Measurements from ENCODE around the gene LCOR.
"Not testable (repeated sequence)": the region's sequence is repeated elsewhere in the genome, so short reads cannot be mapped to it uniquely, and the experiment has no call there.

Gene LCOR

DNA sequence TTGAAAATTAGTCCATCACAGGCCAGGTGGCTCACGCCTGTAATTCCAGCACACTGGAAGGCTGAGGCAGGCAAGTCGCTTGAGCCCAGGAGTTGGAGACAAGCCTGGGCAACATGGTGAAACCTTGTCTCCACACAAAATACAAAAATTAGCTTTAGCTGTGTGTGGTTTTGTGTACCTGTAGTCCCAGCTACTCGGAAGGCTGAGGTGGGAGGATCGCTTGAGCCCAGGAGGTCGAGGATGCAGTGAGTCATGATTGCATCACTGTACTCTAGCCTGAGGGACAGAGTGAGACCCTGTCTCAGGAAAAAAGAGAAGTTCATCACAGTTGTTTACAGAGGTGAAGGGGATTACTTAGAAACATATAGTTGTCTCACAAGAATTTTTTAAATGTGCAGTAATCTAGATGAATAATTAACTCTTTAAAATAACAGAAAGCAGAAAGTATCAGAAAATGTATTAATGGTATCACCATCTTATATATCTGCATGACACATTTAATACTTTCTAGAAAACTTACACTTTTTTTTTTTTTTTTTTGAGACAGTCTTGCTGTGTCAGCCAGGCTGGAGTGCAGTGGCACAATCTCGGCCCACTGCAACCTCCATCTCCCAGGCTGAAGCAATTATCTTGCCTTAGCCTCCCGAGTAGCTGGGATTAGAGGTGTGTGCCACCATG is 8.9 kb downstream of the LCOR start:
- DNase-seq (ENCODE audit: low read depth, low spot score): no peak

DNA sequence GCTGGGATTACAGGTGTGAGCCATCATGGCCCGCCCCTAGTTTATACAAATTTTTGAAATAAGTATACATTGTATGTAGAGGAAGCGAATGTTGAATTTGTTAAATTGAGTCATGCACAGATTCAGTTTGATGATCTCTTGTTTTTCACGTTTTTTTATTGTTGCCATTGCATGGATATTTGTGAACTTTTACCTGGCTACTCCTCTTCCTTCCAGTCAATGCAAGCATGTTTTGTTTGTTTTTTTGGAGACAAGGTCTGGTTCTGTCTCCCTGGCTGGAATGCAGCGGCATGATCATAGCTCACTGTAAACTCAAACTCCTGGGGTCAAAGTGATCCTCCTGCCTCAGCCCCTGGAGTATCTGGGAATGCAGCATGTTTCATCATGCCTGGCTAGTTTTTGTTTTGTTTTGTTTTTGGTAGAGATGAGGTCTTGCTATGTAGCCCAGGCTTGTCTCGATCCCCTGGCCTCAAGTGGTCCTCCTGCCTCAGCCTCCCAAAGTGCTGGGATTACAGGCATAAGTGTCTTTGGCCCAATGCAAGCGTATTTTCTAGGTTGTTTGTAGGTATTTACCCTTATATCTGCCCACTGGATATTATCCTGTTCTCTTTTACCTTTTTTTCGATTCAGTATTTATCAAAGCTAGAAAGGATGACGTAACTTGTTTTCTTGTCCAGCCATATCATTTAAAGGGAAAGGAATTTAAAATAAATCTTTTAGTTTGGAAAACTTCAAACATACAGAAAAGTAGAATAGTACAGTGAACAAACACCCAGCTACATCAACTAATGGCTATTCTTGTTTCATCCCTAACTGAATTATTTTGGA is 11.0 kb downstream of the LCOR start:
- DNase-seq (ENCODE audit: low read depth, low spot score): no peak

DNA sequence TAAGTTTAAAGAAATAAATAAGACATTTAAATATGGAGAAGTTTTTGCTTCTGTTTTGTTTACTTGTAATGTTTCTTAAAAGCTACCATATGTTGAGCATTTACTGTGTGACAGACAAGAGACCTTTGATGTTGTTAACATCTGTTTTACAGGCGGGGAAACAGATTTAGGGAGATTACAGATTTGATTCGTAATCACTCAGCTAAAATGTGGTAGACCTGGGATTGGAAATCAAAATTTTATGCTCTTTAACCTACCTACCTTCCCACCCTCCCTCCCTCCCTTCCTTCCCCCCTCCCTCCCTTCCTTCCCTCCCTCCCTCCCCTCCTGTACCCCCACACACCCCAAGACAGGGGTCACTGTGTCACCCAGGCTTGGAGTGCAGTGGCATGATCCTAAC is 11.7 kb downstream of the LCOR start:
- DNase-seq (ENCODE audit: low read depth, low spot score): no peak

DNA sequence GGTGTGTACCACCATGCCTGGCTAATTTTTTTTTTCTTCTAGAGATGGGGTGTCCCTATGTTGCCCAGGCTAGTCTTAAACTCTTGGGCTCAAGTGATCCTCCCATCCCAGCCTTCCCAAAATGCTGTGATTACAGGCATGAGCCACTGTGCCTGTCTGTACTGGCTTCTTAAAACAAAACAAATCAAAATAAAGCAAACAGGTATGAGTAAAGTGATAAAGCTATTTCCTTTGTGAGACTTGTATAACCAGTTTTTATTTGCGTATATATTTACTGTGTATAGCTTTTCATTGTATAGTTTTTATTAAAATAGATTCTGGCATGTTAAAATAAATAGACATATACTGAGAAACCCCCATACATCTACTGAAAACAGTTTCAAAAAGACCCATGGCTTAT is 14.3 kb downstream of the LCOR start:
- no peak for DNase-seq (ENCODE audit: low read depth, low spot score)

DNA sequence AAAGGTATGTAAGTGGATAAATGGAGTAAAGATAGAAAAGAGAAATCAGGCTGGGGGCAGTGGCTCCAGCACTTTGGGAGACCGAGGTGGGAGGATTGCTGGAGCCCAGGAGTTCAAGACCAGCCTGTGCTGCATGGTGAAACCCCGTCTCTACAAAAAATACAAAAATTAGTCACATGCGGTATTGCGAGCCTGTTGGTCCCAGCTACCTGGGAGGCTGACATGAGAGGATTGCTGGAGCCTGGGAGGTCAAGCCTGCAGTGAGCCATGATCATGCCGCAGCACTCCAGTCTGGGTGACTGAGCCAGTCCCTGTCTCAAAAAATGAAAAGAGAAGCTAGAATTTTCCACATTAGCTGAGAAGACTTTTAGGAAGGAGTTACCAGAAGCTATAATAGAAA is 14.8 kb downstream of the LCOR start:
- DNase-seq (ENCODE audit: low read depth, low spot score): no peak

DNA sequence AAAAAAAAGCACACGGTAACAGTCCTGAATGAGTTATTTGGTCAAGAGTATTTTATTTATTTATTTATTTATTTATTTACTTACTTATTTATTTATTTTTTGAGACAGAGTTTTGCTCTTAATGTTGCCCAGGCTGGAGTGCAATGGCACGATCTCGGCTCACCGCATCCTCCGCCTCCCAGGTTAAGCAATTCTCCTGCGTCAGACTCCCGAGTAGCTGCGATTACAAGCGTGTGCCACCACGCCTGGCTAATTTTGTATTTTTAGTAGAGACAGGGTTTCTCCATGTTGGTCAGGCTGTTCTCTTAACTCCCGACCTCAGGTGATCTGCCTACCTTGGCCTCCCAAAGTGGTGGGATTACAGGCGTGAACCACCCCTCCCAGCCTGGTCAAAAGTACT is 15.3 kb downstream of the LCOR start:
- not testable (repeated sequence) for DNase-seq (ENCODE audit: low read depth, low spot score)

DNA sequence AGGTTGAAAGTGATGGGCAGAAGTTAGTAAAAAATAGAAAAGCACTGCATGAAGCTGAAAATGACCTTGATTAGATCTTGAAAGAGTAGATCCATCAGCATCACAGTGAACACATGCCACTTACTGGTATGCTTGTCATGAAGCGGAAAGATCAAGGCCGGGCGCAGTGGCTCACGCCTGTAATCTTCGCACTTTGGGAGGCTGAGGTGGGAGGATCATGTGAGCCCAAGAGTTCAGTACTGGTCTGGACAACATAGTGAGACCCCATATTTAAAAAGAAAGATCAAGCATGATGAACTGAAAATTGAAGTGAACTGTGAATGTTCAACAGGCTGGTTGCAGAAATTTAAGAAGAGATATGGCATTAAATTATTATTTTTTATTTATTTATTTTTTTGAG is 18.0 kb downstream of the LCOR start:
- DNase-seq (ENCODE audit: low read depth, low spot score): no peak

DNA sequence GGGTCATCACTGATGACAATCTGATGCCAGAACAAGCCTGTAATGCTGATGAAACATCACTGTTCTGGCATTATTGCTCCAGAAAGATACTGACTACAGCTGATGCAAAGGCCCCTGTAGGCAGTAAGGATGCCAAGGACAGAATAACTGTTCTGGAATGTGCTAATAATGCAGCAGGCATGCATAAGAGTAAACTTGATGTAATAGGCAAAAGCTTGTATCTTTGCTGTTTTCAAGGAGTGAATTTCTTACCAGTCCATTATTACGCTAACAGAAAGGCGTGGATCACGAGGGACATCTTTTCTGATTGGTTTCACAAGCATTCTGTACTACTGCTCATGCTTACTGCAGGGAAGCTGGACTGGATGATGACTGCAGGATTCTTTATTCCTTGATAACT is 18.7 kb downstream of the LCOR start:
- DNase-seq (ENCODE audit: low read depth, low spot score): no peak

DNA sequence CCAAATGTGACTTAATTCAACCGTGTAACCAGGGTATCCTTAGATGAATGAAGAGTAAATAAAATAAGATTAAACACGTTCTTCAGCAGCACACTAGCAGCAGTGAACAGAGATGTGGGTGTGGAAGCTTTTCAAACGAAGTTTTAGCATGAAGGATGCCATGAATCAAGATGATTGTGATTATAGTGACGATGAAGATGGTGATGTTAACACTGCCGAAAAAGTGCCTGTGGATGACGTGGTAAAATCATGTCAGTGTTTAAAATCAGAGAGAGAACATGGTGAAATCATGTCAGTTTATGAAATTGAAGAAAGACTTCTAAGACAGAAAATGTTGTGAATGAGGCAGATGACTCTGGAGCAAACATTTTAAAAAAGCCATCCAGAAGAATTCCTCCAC is 19.2 kb downstream of the LCOR start:
- no peak for DNase-seq (ENCODE audit: low read depth, low spot score)

DNA sequence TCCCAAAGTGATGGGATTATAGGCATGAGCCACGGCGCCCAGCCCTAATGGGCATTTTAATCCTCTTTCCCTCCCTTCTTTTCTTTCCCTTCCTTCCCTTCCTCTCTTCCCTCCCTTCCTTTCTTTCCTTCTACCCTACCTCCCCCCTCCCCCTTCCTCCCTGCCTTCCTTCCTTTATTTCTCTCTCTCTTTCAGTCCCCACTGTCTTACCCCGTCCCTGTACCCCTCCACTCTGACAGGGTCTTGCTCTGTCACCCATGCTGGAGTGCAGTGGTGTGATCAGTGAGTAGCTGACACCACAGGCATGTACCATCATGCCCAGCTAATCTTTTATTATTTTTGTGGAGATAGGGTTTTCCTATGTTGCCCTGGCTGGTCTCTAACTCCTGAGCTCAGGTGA is 24.2 kb downstream of the LCOR start:
- no peak for DNase-seq (ENCODE audit: low read depth, low spot score)

DNA sequence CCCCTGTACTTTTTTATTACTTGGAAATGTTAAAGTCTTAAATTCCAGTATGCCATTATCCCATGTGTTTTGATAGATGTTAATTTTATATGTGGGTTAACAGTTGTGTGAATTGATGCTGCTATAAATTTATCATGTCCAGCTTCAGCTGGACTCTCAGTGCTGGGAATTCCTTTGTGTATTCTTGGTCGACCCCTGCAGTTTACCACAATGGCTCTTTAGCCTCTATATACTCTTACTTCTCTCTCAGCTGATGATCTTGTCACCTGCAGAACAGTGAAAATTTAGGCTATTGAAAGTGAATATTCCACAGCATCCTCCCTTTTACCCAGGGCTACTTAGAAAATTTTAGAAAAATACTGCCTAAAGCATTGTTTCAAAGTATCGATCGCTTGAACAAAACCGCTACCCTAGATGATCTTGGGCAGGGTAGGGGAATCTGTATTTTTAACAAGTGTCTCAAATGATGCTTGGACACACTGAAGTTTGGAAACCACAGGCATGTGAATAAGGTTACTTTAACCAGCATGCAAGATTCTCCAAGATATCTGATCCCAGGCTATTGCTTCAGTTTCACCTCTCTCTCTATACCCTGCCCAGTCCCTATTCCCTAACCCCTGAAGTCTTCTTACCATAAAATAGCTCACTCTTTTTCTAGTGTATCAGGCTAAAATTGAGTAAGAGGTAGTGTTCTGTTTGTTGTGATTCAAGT is 25.4 kb downstream of the LCOR start:
- DNase-seq (ENCODE audit: low read depth, low spot score): no peak

DNA sequence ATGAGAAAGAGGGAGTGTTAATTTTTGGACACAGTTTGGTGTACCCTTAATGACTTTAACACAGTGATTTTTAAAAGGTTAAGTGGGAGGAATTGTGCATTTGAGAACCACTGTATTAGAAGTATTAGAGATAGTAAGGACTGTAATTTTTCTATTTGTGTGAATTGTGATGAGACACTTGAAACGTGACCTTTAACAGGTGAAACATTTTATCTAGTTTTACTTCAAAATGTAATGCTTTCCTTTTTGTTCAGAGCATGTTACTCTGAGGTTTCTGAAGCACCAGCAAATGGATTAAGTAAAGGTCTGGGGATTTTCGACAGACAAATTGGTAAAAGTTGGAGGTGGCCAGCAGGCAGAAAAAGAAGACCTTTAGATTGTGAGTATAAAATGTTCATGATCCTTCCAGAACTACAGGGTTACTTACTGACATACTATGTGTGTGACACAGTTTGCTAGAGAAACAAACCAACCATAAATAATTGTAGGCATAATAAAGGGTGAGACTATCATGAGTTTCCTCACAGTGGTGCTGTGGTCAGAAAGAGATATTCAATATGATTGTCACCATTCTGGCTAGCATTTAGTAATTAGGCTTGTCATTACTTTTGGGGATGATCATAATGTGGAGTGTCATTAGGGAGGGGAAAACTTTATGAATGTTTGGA is 26.1 kb downstream of the LCOR start:
- DNase-seq (ENCODE audit: low read depth, low spot score): no peak

DNA sequence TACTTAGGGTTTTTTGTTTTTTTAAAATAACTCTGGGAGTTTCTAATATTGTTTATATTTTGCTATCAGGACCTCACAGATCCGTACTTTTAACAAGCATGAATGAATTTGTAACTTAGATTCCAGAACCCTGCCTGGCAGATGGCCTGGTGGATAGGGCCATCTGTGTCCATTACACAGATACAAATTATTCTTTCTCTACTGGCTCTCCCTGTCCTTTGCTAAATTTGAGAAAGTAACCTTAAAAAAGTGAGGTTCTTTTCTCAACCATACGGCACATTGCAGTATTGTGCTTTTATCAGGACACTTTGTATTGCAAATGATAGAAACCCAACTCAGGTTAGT is 26.6 kb downstream of the LCOR start:
- no peak for DNase-seq (ENCODE audit: low read depth, low spot score)

DNA sequence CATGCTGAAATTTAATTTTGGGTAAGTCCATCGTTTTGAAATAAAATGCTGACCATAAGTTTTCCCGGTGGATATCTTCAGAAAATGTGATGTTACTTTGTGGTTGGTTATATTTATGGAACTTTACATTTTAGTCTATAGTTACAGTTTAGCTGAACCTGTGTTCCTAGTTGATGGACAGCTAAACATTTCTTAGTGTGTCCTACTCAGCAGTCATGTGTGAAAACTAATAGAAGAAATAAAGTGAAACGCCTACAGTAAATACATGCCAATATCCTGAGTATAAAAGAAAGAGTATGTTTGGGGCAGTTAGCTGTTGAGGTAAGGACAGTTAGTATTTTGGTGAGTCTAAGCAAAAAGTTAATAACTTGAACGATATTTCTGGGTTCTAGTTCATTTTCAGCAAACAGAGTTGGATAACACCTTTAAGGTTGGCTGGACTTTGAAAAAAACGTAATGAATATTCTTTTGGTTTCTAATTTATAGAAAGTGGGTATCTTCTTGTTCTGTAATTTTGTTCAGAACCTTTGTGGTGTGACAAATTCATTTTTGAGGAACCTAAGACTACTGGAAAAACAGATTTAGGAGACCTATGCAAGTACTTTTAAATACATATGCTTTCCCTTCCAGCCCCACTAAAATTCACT is 28.7 kb downstream of the LCOR start:
- DNase-seq (ENCODE audit: low read depth, low spot score): no peak

DNA sequence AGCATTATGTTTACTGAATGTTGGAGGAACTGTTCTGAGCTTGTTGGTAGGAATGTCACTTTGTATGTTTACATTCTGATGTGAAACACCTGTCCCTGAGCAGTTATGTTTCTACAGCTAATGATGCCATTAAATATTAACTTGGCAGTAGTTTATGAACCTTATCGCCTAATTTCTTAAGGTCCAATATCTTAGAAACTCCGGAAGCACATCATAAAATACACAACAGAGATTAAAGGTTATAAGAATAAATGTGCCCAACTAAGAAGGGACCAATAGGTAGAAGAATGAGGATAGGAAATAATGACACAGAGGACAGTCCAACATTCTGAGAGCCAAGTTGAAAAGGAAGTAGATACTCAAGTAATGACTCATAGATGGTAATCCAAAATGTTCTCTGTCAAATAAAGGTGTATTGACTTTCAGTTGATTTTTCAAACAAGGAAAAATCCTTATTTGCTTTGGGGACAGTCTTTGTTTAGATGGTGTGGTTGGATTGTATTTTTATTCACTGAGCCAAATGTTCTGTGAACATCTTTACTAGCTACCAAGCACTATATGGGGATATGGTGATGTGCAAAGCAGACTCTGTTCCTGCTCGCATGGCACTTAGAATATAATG is 31.9 kb downstream of the LCOR start:
- no peak for DNase-seq (ENCODE audit: low read depth, low spot score)

DNA sequence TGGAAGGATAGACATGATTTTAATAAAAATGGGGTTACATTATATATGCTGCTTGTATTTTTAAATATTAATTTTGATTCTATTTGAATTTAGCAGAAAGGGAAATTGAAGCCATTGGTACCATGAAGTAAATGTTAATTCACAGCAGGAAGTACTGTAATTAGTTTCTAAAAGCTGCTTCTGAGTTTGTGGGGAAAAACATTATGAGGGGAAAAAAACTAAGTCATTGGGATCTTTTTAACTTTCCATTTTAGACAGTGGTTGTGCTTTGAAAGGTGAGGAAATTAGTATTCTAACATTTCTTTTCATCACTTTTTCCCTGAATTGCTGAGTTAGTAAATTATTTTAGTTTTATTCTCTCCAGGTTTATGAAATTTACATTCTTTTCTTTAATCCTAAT is 41.0 kb downstream of the LCOR start:
- DNase-seq (ENCODE audit: low read depth, low spot score): no peak

DNA sequence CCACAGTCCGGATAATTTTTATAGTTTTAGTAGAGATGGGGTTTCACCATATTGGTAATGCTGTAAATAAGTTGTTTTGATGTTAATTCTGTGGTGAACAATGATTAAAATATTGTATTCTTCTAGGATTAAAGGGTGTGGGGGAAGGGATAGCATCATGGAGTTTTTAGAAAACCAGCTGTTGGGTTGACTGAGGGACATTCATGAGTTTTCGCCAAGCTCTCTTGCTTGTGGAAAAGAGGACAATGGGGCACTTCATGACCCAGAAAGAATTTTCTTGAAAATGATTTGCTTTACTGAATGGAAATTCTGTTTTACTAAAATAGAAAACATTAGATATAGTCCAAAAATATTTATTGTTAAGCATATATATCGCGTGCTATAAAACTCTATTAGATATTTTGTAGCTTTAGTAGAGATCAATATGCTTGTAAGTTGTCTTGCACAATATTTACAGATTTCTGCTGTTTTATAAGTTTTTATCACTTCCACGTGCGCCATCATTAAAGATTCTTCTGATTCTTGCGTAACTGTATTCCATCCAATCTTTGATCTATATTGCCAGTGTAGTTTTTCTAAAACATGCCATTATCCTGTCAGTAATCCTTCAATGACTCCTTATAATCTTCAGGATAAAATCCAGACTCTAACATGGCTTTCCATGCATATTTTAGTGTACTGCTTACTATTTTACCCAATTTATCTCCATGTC is 41.8 kb downstream of the LCOR start:
- DNase-seq (ENCODE audit: low read depth, low spot score): no peak

DNA sequence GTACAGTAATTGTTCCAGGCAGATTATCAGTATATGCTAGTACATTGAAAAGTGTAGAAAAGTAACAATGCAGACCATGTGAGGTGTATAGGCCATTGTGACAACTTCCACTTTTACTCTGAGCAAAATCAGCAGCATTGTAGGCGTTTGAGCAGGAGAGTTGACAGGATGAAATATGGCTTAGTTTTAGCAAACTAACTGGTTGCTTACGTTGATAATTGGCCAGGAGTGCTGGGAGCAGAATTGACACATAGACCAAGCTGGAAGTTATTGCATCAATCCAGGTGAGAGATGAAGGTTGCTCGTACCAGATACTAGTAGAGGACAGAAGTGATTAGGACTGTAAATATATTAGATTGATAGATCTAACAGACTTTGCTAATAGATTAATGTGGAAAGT is 46.0 kb downstream of the LCOR start:
- DNase-seq (ENCODE audit: low read depth, low spot score): no peak

DNA sequence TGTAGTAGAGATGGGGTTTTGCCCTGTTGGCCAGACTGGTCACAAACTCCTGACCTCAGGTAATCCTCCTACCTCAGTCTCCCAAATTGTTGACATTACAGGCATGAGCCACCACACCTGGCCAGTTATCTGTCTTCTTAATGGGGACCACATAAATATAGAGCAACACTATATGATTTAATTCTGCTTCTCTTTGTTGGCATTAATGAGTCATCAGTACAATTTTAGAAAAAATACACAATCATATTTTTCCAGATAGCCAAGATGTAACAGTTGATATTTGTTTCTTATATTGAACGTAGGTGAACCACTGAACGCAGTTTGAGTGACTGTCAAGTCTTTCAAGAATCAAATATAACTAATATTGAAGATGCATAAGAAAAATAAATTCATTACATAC is 48.5 kb downstream of the LCOR start:
- no peak for DNase-seq (ENCODE audit: low read depth, low spot score)

DNA sequence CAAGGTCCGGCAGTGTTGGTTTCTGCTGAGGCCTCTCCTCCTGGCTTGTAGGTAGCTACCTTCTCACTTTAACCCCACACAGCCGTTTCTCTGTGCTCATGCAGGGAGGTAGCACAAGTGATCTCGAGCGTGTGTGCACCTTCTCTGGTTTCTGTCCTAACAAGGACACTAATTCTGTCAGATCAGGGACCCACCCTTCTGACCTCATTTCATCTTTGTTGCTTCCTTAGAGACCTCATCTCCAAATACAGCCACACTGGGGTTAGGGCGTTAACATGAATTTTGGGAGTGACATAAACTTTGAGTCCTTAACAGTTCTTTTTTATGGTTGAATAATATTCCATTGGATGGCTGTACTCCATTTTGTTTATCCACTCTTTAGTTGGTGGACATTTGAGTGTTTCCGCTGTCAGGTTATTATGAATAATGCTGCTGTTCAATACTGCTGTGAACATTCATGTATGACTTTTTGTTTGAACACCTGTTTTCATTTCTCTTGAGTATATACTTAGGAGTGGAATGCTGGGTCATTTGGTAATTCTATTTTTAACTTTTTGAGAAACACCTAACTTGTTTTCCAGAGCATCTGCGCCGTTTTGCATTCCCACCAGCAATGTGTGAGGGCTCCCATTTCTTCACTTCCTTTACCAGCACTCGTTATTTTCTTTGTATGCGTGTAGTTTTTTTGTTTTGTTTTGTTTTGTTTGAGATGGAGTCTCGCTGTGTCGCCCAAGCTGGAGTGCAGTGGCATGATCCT is 57.5 kb downstream of the LCOR start:
- no peak for DNase-seq (ENCODE audit: low read depth, low spot score)

Data from smooth muscle cell of the brain vasculature (primary cell).